Upper lobe of right lung (tissue), 1 donor: ENCODE measurements around the gene SLC5A11. TPM values are rescaled to one million over a fixed set of nuclear protein-coding genes. Genes with fewer than 3 reads are reported as not detected.

Experiments
- ATAC-seq: fragments of 200-7000 bp; cut with Tn5 transposase; one replicate; pipeline ENCODE4 v1.9.1; 2020; ENCODE audit warnings: mild to moderate bottlenecking, moderate library complexity
- DNase-seq: peaks from one replicate; pipeline ENCODE4 v3.0.0-alpha.2; 2020
- H3K27ac ChIP-seq: fragments of 200-600 bp; one replicate; pipeline ENCODE4 v1.8.0; 2022
- H3K27me3 ChIP-seq: fragments of 200-600 bp; one replicate; pipeline ENCODE4 v1.8.0; 2022; ENCODE audit warnings: mild to moderate bottlenecking
- H3K36me3 ChIP-seq: fragments of 200-600 bp; one replicate; pipeline ENCODE4 v1.8.0; 2022
- H3K4me1 ChIP-seq: fragments of 200-600 bp; one replicate; pipeline ENCODE4 v1.8.0; 2022
- H3K4me3 ChIP-seq: fragments of 200-600 bp; one replicate; pipeline ENCODE4 v1.8.0; 2022; ENCODE audit warnings: mild to moderate bottlenecking
- H3K9me3 ChIP-seq: fragments of 200-600 bp; one replicate; pipeline ENCODE4 v1.8.0; 2022
- intact Hi-C: fragments of 100-400 bp; cut with DNase I; formaldehyde crosslinking; loops from one replicate; pipeline ENCODE4 v1.11.0; 2022
- total RNA-seq: library from RNA; stranded (reverse); fragmentation: NEBNext Ultra II Directional; extraction: Animal tissue kit (Norgen Biotek cat#: 25700); gene quantifications from one replicate; pipeline ENCODE4 v1.2.1, GENCODE V29; 2021
- TF ChIP-seq, protein P1 (sequence below): fragments of 200-600 bp; IDR thresholded peaks from one replicate; pipeline ENCODE4 v1.8.0; 2022; ENCODE audit warnings: antibody characterized with exemption
- donor health status: DM: no; HTN: yes; CAD: no; lungs with severe emphysema.

Gene SLC5A11
- total RNA-seq, 1 donor from 2014 or later: not detected

DNA sequence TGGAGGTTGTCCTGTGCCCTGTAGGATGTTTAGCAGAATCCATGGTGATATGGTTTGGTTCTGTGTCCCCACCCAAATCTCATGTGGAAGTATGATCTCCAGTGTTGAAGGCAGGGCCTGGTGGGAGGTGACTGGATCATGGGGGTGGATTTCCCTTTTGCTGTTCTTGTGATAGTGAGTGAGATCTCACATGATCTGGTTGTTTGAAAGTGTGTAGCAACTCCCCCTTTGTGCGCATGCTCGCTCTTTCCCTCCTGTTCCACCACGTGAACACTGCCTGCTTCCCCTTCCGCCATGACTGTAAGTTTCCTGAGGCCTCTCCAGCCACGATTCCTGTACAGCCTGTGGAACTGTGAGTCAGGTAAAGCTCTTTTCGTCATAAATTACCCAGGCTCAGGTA is 107.5 kb downstream of the SLC5A11 start:
- H3K9me3 ChIP-seq: no peaks in the 10 kb centered on the region
- ATAC-seq (no peak), DNase-seq (no peak)
- H3K4me1 ChIP-seq: no peaks in the 10 kb centered on the region
- H3K4me3 ChIP-seq: no peak overlapping the region
- intact Hi-C loops: no loop called here
- no peaks in the 10 kb centered on the region for H3K27me3 ChIP-seq
- TF ChIP-seq, protein P1, sequence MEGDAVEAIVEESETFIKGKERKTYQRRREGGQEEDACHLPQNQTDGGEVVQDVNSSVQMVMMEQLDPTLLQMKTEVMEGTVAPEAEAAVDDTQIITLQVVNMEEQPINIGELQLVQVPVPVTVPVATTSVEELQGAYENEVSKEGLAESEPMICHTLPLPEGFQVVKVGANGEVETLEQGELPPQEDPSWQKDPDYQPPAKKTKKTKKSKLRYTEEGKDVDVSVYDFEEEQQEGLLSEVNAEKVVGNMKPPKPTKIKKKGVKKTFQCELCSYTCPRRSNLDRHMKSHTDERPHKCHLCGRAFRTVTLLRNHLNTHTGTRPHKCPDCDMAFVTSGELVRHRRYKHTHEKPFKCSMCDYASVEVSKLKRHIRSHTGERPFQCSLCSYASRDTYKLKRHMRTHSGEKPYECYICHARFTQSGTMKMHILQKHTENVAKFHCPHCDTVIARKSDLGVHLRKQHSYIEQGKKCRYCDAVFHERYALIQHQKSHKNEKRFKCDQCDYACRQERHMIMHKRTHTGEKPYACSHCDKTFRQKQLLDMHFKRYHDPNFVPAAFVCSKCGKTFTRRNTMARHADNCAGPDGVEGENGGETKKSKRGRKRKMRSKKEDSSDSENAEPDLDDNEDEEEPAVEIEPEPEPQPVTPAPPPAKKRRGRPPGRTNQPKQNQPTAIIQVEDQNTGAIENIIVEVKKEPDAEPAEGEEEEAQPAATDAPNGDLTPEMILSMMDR: no peak
- H3K36me3 ChIP-seq: peaks cover 99% of the 10 kb centered on the region
- H3K27ac ChIP-seq: no peak overlapping the region

GRCh38 chr16:24953721-24954120 is 108.0 kb downstream of the SLC5A11 start:
- Histone ChIP-seq H3K27ac (no peak overlapping the region), H3K36me3 (peaks cover 99% of the 10 kb centered on the region), H3K4me1 (no peaks in the 10 kb centered on the region), H3K9me3 (no peaks in the 10 kb centered on the region), H3K27me3 (no peaks in the 10 kb centered on the region), H3K4me3 (no peak overlapping the region)
- TF ChIP-seq, protein P1: no peak
- intact Hi-C loops: no loop called here
- ATAC-seq (no peak), DNase-seq (no peak)

DNA sequence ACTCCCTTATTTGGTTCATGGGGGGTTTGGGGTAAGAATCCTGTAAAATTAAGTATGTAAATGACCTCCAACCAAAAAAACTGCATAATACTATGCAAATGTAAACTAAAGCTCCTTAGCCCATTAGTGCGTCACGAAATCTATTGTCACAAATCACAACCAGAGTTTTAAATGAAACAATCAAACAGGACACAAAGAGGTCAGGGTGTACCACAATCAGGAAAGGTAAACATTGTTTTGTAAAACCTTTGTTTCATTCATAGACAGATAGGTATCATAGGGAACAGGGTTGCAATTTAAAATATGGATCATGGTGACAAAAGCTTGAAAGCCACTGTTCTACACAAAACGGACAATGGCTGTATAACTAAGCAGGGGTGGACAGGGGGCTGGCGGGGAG is 108.4 kb downstream of the SLC5A11 start:
- no peak overlapping the region for H3K27ac ChIP-seq
- H3K36me3 ChIP-seq: peaks cover 99% of the 10 kb centered on the region
- no peak for ATAC-seq
- H3K4me3 ChIP-seq: no peak overlapping the region
- H3K9me3 ChIP-seq: no peaks in the 10 kb centered on the region
- DNase-seq: no peak
- intact Hi-C loops: no loop called here
- TF ChIP-seq, protein P1: no peak
- H3K27me3 ChIP-seq: no peaks in the 10 kb centered on the region
- H3K4me1 ChIP-seq: no peaks in the 10 kb centered on the region

DNA sequence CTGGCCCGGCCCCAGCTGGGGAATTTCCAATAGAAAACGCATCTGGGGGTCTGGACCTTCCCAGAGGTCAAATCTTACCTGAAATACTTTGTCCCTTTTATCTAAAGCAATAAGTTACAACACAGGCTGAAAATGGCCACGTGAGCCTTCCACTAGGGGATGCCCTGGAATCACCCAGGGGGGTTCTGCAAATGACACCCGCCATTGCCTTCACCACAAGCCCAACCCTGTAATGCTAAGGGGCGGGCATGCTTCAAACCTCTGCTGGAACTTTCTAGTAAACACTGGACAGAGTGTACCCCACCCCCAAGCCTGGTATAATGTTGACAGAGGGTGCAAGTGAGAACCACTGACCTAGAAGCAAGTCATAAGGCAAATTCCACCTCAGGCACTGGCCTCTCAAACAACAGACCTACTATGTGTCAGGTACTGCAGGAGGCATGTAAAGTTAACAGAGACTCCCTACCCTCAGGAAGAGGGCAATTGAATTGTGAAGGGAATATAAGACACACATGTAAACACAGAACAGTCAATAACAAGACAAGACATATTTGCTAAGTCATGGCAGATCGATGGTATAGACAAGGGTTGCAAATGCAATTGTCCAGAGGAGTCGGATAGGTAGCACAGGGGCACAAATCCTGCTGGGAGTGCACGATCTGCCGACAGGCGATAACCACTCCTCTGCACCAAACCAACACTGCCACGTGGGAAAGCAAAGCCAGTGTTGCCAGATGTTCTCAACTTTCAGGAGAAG is 110.4 kb downstream of the SLC5A11 start:
- Histone ChIP-seq H3K36me3 (peaks cover 99% of the 10 kb centered on the region), H3K4me3 (no peak overlapping the region), H3K9me3 (no peaks in the 10 kb centered on the region), H3K27ac (no peak overlapping the region), H3K27me3 (no peaks in the 10 kb centered on the region), H3K4me1 (no peaks in the 10 kb centered on the region)
- DNase-seq (no peak), ATAC-seq (no peak)
- intact Hi-C loops: no loop called here
- TF ChIP-seq, protein P1: no peak

DNA sequence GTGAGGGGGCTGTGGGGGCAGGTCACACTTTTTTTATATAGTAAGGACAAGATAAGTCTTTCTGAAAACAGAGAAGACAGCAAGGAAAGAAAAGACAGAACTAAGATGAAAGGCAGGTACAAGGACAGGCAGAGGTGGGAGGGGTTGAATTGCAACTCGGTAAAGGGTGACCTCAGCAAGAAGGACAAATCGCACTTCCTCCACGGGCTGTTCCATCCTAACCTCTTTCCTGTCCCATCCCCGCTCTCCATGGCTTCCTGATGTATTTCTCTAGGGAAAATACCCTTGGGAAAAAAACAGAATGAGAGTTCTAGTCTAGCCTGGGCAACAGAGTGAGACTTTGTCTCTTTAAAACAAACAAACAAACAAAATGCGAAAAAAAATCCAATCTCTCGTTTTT is 112.1 kb downstream of the SLC5A11 start:
- no peaks in the 10 kb centered on the region for H3K27me3 ChIP-seq
- H3K4me3 ChIP-seq: no peak overlapping the region
- peaks cover 96% of the 10 kb centered on the region for H3K36me3 ChIP-seq
- H3K9me3 ChIP-seq: no peaks in the 10 kb centered on the region
- TF ChIP-seq, protein P1: no peak
- no peaks in the 10 kb centered on the region for H3K4me1 ChIP-seq
- DNase-seq: no peak
- H3K27ac ChIP-seq: no peak overlapping the region
- intact Hi-C loops: no loop called here
- no peak for ATAC-seq

Other genes starting within 250 kb of the SLC5A11 start
- 46.5 TPM for gene TNRC6A, start 116.3 kb upstream of the SLC5A11 start, total RNA-seq
- 81.6 TPM for gene ARHGAP17, start 169.4 kb downstream of the SLC5A11 start, total RNA-seq